K562 (cell line): ENCODE measurements around the gene CZIB. TPM values are rescaled to one million over a fixed set of nuclear protein-coding genes. Genes with fewer than 3 reads are reported as not detected.

ENCODE experiments used
- ATAC-seq: fragments of 200-7000 bp; cut with Tn5 transposase; 3 replicates; pipeline ENCODE4 v1.9.1; 2020; ENCODE audit warnings: moderate library complexity
- BruUV-seq: library from RNA; stranded (reverse); fragments of 400-500 nt; replicated peaks from 2 replicates; lab custom pipeline; 2021; lab: Mats Ljungman, UMichigan
- CTCF ChIA-PET: fragments of 300-600 bp; formaldehyde crosslinking; extraction: SDS; loops from one replicate; lab custom pipeline; 2021; ENCODE audit warnings: low intra/inter-chr PET ratio; lab: Yijun Ruan, JAX
- POLR2A ChIA-PET: fragments of 300-600, 350-650 bp; sonication (Branson Sonifier 250); formaldehyde crosslinking; extraction: SDS; loops from one replicate; lab custom pipeline; 2021; ENCODE audit warnings: antibody characterized with exemption, inconsistent platforms; lab: Yijun Ruan, JAX
- DNase-seq, 4 experiments: peaks; one replicate each; pipeline versions ENCODE4 v3.0.0 to v3.0.0-alpha.2; 2011 to 2018; ENCODE audit warnings: low spot score in 3 of 4, mixed read lengths in 3 of 4; ENCODE audit errors: extremely low read depth in 1 of 4
- FAIRE-seq: peaks from 2 replicates; lab custom pipeline; 2011; peaks lifted over from hg19 to GRCh38; lab: Jason Lieb, UNC
- H2AFZ ChIP-seq: 2 replicates; pipeline ENCODE4 v1.6.0; 2011; ENCODE audit warnings: low read depth, low read length, control low read depth, inconsistent platforms
- H3K27ac ChIP-seq: fragments of 200-600 bp; 3 replicates; pipeline ENCODE4 v1.8.0; 2011; ENCODE audit warnings: low read depth, mild to moderate bottlenecking, control low read depth, inconsistent platforms, low read length, moderate library complexity, mixed read lengths; ENCODE audit errors: extremely low read depth
- H3K27me3 ChIP-seq, 2 experiments: fragments of 300-600 bp in 1 of 2; 2 replicates in 1 of 2; 3 replicates in 1 of 2; pipeline versions ENCODE4 v1.6.0 to v1.8.0; 2011; ENCODE audit warnings: inconsistent platforms in 2 of 2, low read length in 2 of 2, mild to moderate bottlenecking in 1 of 2, mixed read lengths in 1 of 2, moderate library complexity in 1 of 2; ENCODE audit not compliant: control insufficient read depth in 2 of 2, insufficient read depth in 2 of 2
- H3K36me3 ChIP-seq: fragments of 300-600 bp; 3 replicates; pipeline ENCODE4 v1.8.0; 2011; ENCODE audit warnings: mild to moderate bottlenecking, low read length, inconsistent platforms; ENCODE audit not compliant: control insufficient read depth, insufficient read depth
- H3K4me1 ChIP-seq, 2 experiments: fragments of 200-600 bp in 1 of 2; replicated peaks in 1 of 2; 2 replicates in 1 of 2; 3 replicates in 1 of 2; pipeline versions ENCODE4 v1.5.1 to v1.8.0; 2011; ENCODE audit warnings: inconsistent platforms in 2 of 2, low read length in 2 of 2, mild to moderate bottlenecking in 1 of 2, mixed read lengths in 1 of 2, moderate library complexity in 1 of 2; ENCODE audit not compliant: control insufficient read depth in 2 of 2, insufficient read depth in 2 of 2
- H3K4me2 ChIP-seq: 2 replicates; pipeline ENCODE4 v1.6.1; 2011; ENCODE audit warnings: low read length, control low read depth, inconsistent platforms, mixed read lengths; ENCODE audit not compliant: insufficient read depth
- H3K4me3 ChIP-seq: fragments of 200-600 bp; sonication (generic), shearing (Covaris generic); 2 replicates; pipeline ENCODE4 v1.5.1; 2016; ENCODE audit warnings: control low read depth, inconsistent platforms
- H3K79me2 ChIP-seq: fragments of 200-600 bp; 3 replicates; pipeline ENCODE4 v1.8.0; 2011; ENCODE audit warnings: low read length, inconsistent platforms; ENCODE audit not compliant: control insufficient read depth, insufficient read depth
- H3K9ac ChIP-seq, 2 experiments: 2 replicates each; pipeline versions ENCODE4 v1.6.0 to v1.6.1; 2011; ENCODE audit warnings: low read depth in 2 of 2, low read length in 2 of 2, control low read depth in 1 of 2, inconsistent platforms in 1 of 2, mild to moderate bottlenecking in 1 of 2, mixed read lengths in 1 of 2; ENCODE audit not compliant: insufficient read depth in 1 of 2
- H3K9me1 ChIP-seq: one replicate; pipeline ENCODE4 v1.6.0; 2011; ENCODE audit warnings: inconsistent platforms, mild to moderate bottlenecking, low read length, moderate library complexity; ENCODE audit not compliant: control insufficient read depth, insufficient read depth
- H3K9me3 ChIP-seq: replicated peaks from 2 replicates; pipeline ENCODE4 v1.5.1; 2011; ENCODE audit warnings: low read depth, low read length, inconsistent platforms; ENCODE audit not compliant: control insufficient read depth, insufficient read depth
- H4K20me1 ChIP-seq: replicated peaks from 2 replicates; pipeline ENCODE4 v1.6.1; 2011; ENCODE audit warnings: low read length, inconsistent platforms, mixed read lengths; ENCODE audit not compliant: control insufficient read depth, insufficient read depth
- C11orf30 ChIP-seq: fragments of 450-650 bp; IDR thresholded peaks from 2 replicates; pipeline ENCODE4 v1.6.1; 2016; ENCODE audit warnings: low read depth, mild to moderate bottlenecking
- FIP1L1 ChIP-seq: fragments of 200-400 bp; formaldehyde crosslinking; IDR thresholded peaks from 2 replicates; pipeline ENCODE4 v1.6.1; 2018; ENCODE audit warnings: mild to moderate bottlenecking, low read depth, low read length; ENCODE audit not compliant: poor library complexity, severe bottlenecking
- FOSL1 ChIP-seq: fragments of 200-800 bp; sonication (Bioruptor generic); conservative IDR thresholded peaks from 2 replicates; pipeline ENCODE4 v1.6.1; 2016; ENCODE audit warnings: missing genetic modification characterization, missing compliant biosample characterization
- KDM4B ChIP-seq, 2 experiments: fragments of 450-650 bp in 1 of 2; sonication (generic) in 1 of 2; IDR thresholded peaks; 2 replicates each; pipeline ENCODE4 v1.6.1; 2016 to 2017; ENCODE audit warnings: borderline replicate concordance in 2 of 2, antibody characterized with exemption in 1 of 2, low read depth in 1 of 2, mild to moderate bottlenecking in 1 of 2
- MAFG ChIP-seq: fragments of 450-650 bp; conservative IDR thresholded peaks from 2 replicates; pipeline ENCODE4 v1.6.1; 2016; ENCODE audit warnings: missing genetic modification characterization, missing compliant biosample characterization
- NCOR1 ChIP-seq: fragments of 450-650 bp; IDR thresholded peaks from 2 replicates; pipeline ENCODE4 v1.6.1; 2016; ENCODE audit warnings: mild to moderate bottlenecking, moderate library complexity
- RBFOX2 ChIP-seq: fragments of 200-400 bp; formaldehyde crosslinking; IDR thresholded peaks from 2 replicates; pipeline ENCODE4 v1.6.1; 2017; ENCODE audit warnings: low read depth, mild to moderate bottlenecking, low read length, moderate library complexity
- RHOXF2B ChIP-seq: fragments of 250-450 bp; sonication (Bioruptor Pico); conservative IDR thresholded peaks from 2 replicates; pipeline ENCODE4 v1.5.1; 2021
- ZNF316 ChIP-seq: fragments of 450-650 bp; IDR thresholded peaks from 2 replicates; pipeline ENCODE4 v1.6.1; 2016
- WGBS: fragments of 100-300 bp; shearing (Covaris generic); methylation state at CpG from one replicate; pipeline ENCODE4 v1.1.6; 2016; ENCODE audit warnings: low coverage, mixed read lengths; ENCODE audit not compliant: insufficient coverage; ENCODE audit errors: missing lambda C conversion rate; 5-methylcytosine and 5-hydroxymethylcytosine counted together
- in situ Hi-C: fragments of 300-500 bp; cut with MboI; formaldehyde crosslinking; loops from 4 replicates; pipeline ENCODE4 v1.15.0; 2018; ENCODE audit warnings: inconsistent platforms, mixed read lengths
- intact Hi-C: fragments of 100-400 bp; cut with micrococcal nuclease; formaldehyde crosslinking; loops from 2 replicates; pipeline ENCODE4 v1.14.2; 2022
- polyA plus RNA-seq, 8 experiments: library from polyadenylated mRNA; depleted of rRNA in 4 of 8; stranded (reverse) in 5 of 8; unstranded in 3 of 8; fragments of >200 nt; fragmentation: Nextera tagmentation in 2 of 8; fragmentation: Illumina TruSeq in 1 of 8; extraction: Ambion mirVana in 2 of 8; extraction: Trizol in 1 of 8; gene quantifications; 2 replicates each; pipeline versions ENCODE4 v1.2.1 to v1.2.3, GENCODE V29; 2011 to 2014; ENCODE audit warnings: inconsistent platforms in 1 of 8, missing spikeins in 1 of 8
- total RNA-seq, 7 experiments: library from RNA; depleted of rRNA in 6 of 7; stranded (reverse); fragments of >200 nt in 6 of 7; fragmentation: Illumina TruSeq in 2 of 7; extraction: Trizol in 2 of 7; gene quantifications; 2 replicates each; pipeline versions ENCODE4 v1.2.1 to v1.2.3, GENCODE V29; 2011 to 2021; ENCODE audit warnings: low replicate concordance in 1 of 7

CZIB gene
- total and polyA plus RNA-seq, 9 of the 15 experiments (the other 6 are each of a cell fraction or from before 2014, with no cell fraction given): 52.6 to 111 (median 80.0) TPM

DNA sequence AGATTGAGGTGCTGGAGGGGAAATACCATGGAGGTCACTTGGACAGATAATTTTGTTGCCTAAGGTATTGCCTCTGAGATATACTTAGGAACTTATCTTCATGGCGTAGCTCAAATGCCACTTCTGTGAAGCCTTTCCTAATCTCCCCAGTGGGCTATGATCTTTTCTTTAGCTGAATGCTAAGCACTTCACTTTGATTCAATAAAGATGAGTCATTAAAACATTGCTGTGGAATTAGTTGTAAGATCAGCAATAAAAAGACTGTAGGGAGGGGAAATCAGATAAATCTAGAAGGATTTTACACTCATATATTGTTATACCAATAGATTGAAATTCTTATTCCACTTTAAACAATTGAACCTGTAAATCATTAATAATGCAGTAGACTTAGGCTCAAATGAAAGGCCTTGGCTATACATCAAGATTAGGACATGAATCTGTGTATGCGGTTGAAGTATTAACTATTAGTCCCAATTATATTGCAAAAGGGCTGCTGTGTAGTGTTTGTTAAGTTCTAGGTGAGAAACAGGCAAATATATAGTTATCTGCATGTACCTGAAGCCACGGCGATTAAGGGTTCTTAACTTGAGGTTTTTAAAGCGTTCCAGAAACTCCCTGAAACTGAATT, 37.1 kb upstream of the CZIB start:
- DNase-seq (no peak), ATAC-seq (no peak), FAIRE-seq (peak; percentile 19)
- no peaks in the 10 kb centered on the region for H3K27me3 ChIP-seq
- CTCF ChIA-PET: no interaction called here
- in situ Hi-C loops: no loop called here
- peaks cover 0 to 6% of the 10 kb centered on the region in 2 experiments; a peak in 2 of 5 replicates for H3K4me1 ChIP-seq
- H3K36me3 ChIP-seq: peaks cover 97% of the 10 kb centered on the region
- TF ChIP-seq FOSL1 (tag) (no peak), C11orf30 (peak; percentile 10; the same call in 1 of the 2 replicates), FIP1L1 (no peak), KDM4B (IDR thresholded peaks at IDR 0.05; ENCODE audit: borderline replicate concordance in 2 of 2, low read depth in 1 of 2) (no peak), RBFOX2 (no peak), MAFG (tag) (0 out of 2 replicates have a peak, but pooled peaks have one; percentile 20), RHOXF2B (no peak), ZNF316 (peak; percentile 64), NCOR1 (no peak)
- peaks cover 4% of the 10 kb centered on the region for H3K9me1 ChIP-seq
- POLR2A ChIA-PET: interaction anchor here (0.9 kb wide), 1 partner anchor 22 kb away, joined by 3 read pairs; no protein-coding TSS in a partner anchor
- no peak overlapping the region for H3K4me2 ChIP-seq
- H3K9me3 ChIP-seq: no peaks in the 10 kb centered on the region
- H3K9ac ChIP-seq: no peak overlapping the region
- no peak overlapping the region for H3K4me3 ChIP-seq
- 91% methylated on average over 5 of the region's 5 CpGs for WGBS
- intact Hi-C loops: no loop called here
- no peak overlapping the region for H2AFZ ChIP-seq
- BruUV-seq: no TSS peak
- H3K27ac ChIP-seq: no peak overlapping the region
- peaks cover 7% of the 10 kb centered on the region; the same call in 1 of the 2 replicates for H4K20me1 ChIP-seq
- H3K79me2 ChIP-seq: no peaks in the 10 kb centered on the region
